ENCODE data around the gene CA10.

Gene CA10

DNA sequence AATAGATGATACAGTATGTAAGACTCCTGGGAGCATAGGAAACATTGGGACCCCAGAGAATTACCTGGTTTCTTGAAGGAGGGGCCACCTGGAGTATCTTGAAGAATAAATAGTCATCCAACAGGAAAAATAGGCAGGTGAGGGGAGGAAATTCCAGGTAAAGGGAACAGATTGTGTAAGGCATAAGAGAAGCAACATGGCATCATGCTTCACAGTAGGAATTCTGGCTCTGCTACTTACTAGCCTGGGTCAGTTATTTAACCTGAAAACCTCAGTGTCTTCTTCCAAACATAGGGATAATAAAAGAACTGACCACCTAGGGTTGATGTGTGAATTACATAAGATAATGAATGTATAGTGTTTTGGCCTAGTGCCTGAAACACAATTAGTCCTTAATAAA, 122.1 kb downstream of the CA10 start:
- no peak for FAIRE-seq
- no peak for DNase-seq (ENCODE audit: insufficient read length)
- TF ChIP-seq POLR2A (IDR thresholded peaks at IDR 0.05; ENCODE audit: low read depth, low read length) (no peak), POLR2AphosphoS5 (IDR thresholded peaks at IDR 0.05; ENCODE audit: low read depth, low read length) (no peak), TAF1 (IDR thresholded peaks at IDR 0.05; ENCODE audit: borderline replicate concordance, low read depth, low read length) (no peak)

DNA sequence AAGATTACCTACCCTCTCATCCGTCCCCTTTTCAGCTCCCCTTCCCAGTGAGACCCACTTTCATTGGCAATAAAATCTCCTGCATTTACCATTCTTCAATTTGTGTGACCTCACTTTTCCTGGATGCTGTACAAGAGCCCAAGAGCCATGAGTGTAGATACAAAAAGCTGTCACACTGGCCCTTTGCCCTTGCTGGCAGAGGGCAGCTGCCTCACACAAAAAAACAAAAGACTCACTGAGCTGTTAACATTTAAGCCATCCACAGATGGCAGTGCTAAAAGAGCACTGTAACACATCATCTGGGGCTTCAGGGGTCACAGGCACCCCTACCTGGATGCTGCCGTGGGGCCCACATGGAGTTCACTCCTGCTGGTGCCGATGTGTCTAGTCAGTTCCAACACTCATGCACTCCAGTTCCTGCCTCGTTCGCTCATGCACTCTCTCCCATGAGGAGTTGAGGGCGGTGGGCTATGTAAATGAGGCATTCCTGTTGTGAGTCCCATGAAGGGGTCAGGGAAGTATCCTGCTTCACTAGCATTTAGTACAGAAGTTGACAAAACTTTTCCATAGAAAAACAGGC, 123.1 kb downstream of the CA10 start:
- no peak for TF ChIP-seq POLR2A (IDR thresholded peaks at IDR 0.05; ENCODE audit: low read depth, low read length)
- TF ChIP-seq POLR2AphosphoS5 (IDR thresholded peaks at IDR 0.05; ENCODE audit: low read depth, low read length) = no peak
- no peak for TF ChIP-seq TAF1 (IDR thresholded peaks at IDR 0.05; ENCODE audit: borderline replicate concordance, low read depth, low read length)
- DNase-seq (ENCODE audit: insufficient read length) = no peak
- FAIRE-seq = no peak

DNA sequence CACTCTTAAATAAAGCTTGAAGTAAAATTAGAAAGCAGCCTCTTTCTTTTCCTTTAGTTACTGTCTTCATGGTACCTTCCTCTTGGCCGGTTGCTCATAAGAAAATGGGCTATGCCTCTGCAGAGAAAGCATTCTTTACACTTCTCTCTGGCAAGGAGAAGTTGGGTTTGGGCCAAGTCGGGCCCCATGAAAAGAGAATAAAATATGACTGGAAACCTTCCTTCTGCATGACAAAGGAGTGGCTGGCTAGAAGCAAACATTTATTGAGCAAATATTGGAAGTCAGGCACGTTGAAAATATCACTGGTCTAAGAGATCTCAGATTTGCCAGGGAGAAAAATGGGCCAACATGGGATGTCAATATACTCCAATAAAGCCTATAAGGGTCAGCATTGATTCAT, 126.1 kb downstream of the CA10 start:
- FAIRE-seq = no peak
- no peak for TF ChIP-seq POLR2A (IDR thresholded peaks at IDR 0.05; ENCODE audit: low read depth, low read length)
- TF ChIP-seq POLR2AphosphoS5 (IDR thresholded peaks at IDR 0.05; ENCODE audit: low read depth, low read length) = no peak
- TF ChIP-seq TAF1 (IDR thresholded peaks at IDR 0.05; ENCODE audit: borderline replicate concordance, low read depth, low read length) = no peak
- no peak for DNase-seq (ENCODE audit: insufficient read length)

DNA sequence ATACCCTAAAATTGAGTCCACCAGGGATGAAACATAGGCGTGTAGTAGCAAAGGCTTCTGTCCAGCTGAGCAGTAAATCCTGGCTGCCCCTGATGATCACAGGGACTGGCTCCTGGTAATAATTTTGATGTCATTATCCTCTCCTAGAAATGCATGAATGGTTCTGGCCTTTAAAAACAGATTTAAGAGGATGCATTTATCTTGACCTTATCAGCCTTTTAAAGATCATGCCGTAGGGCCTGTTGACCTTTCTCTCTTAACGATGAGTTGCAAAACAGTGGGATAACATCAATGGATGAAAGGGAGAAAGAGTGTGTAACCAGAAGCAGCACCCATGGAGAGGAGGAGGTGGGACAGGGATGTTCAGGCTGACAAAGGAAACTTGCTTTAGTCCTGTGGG, 128.5 kb downstream of the CA10 start:
- FAIRE-seq (no peak), DNase-seq (ENCODE audit: insufficient read length) (no peak)
- TF ChIP-seq POLR2AphosphoS5 (IDR thresholded peaks at IDR 0.05; ENCODE audit: low read depth, low read length) (no peak), TAF1 (IDR thresholded peaks at IDR 0.05; ENCODE audit: borderline replicate concordance, low read depth, low read length) (no peak), POLR2A (IDR thresholded peaks at IDR 0.05; ENCODE audit: low read depth, low read length) (no peak)

DNA sequence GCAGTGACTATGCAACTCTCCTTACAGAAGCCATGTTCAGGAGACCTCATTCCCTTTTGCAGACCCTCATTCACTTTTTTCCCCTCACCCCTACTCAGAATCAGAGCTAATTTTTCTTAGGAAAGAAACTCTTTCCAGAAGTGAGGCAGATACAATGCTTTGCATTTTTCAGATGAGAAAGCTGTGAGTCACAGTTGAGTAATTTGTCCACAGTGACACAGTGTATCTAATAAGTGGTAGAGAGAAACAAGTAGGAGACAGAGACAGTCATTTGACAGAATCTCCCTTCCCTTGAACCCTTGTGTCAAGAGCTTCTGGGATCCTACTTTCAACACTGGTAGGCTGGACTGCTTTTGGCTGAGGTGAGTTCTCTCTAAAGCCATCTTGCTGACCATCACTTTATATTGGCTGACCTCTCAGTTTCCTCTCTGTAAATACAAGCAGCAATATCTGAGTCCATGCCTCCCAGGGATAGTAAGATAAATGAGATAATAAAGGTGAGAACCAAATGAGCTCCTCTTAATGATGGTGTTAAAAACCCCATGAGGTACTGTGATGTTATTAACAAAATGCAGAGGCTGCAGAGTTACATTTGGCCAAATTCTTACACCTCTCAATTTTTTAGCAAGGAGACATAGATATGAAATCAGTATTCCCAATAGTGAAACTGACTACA, 130.8 kb downstream of the CA10 start:
- FAIRE-seq = no peak
- no peak for DNase-seq (ENCODE audit: insufficient read length)
- no peak for TF ChIP-seq POLR2AphosphoS5 (IDR thresholded peaks at IDR 0.05; ENCODE audit: low read depth, low read length)
- TF ChIP-seq POLR2A (IDR thresholded peaks at IDR 0.05; ENCODE audit: low read depth, low read length) = no peak
- no peak for TF ChIP-seq TAF1 (IDR thresholded peaks at IDR 0.05; ENCODE audit: borderline replicate concordance, low read depth, low read length)

DNA sequence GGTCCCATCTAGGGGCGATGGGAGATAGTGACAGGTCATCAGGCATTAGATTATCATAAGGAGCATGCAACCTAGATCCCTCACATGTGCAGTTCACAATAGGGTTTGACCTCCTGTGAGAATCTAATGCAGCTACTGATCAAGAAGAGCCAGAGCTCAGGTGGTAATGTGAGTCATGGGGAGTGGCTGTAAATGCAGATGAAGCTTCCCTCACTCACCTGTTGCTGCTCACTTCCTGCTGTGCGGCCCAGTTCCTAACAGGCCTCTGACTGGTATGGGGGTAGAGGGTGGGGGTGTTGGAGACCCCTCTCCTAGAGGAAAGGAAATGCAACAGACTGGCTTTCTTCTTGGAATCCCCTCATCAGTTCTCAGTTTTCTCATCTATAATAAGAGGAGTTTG, 131.4 kb downstream of the CA10 start:
- DNase-seq (ENCODE audit: insufficient read length) = no peak
- no peak for FAIRE-seq
- TF ChIP-seq POLR2A (IDR thresholded peaks at IDR 0.05; ENCODE audit: low read depth, low read length) = no peak

DNA sequence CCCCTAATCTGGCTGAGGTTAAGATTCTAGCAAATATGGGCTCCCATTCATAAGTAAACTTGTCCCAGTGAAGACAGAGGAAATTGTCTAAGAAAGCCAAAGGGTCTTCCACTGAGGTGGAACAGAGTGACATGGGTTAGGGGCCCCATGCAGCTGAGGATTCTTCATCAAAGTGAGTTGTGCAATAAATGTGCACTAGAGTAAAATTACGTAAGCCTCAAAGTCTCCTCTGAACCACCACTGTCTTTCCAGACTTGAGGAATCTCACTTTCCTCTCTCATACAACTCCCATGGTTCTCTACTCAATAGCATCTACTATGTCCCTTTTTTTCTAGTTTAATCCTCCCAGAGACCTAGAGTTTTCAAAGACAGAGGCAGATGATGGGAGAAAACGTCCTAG, 132.4 kb downstream of the CA10 start:
- no peak for DNase-seq (ENCODE audit: insufficient read length)
- no peak for FAIRE-seq
- no peak for TF ChIP-seq TAF1 (IDR thresholded peaks at IDR 0.05; ENCODE audit: borderline replicate concordance, low read depth, low read length)
- TF ChIP-seq POLR2AphosphoS5 (IDR thresholded peaks at IDR 0.05; ENCODE audit: low read depth, low read length) = no peak
- TF ChIP-seq POLR2A (IDR thresholded peaks at IDR 0.05; ENCODE audit: low read depth, low read length) = no peak

DNA sequence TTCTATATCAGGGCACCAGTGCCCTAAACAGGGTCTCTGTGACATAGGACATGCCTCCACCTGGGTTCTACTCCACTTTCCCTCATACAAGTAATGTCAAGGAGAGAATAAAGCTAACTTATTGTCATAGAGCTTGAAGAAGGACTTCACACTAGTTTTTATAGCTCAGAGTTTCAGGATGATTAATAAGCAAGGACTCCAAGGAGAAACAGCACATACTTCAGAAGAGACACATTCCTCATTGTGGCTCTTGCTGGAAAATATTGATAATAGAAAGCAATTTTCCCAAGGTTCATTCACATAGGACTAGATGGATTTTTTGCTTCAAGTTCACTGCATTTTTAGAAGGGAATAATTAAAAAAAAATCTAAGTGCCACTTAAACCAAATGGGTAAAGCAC, 133.3 kb downstream of the CA10 start:
- no peak for TF ChIP-seq POLR2A (IDR thresholded peaks at IDR 0.05; ENCODE audit: low read depth, low read length)
- FAIRE-seq (no peak), DNase-seq (ENCODE audit: insufficient read length) (no peak)

DNA sequence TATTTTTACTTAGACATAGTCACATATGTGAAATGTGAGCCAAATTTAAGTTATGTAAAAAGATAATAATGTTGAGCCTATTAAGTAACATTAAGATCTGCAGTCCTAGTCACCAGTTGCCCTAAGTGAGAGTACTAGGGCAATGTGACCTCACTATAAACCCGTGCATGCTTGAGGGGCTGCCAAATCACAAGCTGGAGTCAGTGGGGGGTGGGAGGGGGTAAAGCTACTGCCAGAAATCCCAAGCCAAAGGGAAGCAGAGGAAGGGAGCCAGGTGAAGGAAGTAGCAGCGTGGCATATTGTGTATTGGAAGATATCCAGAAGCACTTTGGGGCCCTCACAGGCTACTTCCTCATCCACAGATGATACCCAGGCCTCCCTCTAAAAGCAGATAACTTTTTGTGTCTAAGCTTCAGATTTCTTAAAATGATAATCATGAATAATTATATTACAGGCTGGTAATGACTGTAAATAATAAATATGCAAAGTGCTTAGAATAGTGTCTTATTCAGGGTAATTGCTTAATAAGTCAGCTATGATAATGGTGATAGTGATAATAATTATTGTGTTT, 134.1 kb downstream of the CA10 start:
- FAIRE-seq = no peak
- DNase-seq (ENCODE audit: insufficient read length) = no peak

DNA sequence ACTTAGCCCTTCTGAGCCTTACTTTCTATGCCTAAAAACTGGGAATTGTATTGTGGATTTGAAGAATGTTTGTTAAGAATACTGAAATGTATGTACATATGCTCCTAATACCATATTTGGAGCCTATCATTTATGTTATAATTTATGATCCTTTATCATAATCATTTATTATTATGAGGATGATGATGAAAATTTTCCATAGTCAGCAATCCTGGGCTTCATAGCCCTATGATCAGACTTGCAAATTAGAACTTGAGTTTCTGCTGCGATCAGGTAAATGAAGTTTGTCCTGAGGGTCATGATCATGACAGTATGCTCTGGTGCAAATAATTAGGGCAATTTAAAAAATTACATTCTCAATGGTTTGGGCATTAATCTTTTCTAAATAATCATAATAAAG, 147.4 kb downstream of the CA10 start:
- FAIRE-seq = no peak
- TF ChIP-seq POLR2AphosphoS5 (IDR thresholded peaks at IDR 0.05; ENCODE audit: low read depth, low read length) = no peak
- TF ChIP-seq POLR2A (IDR thresholded peaks at IDR 0.05; ENCODE audit: low read depth, low read length) = no peak
- TF ChIP-seq TAF1 (IDR thresholded peaks at IDR 0.05; ENCODE audit: borderline replicate concordance, low read depth, low read length) = no peak
- no peak for DNase-seq (ENCODE audit: insufficient read length)

More for the DNA sequence above, 134.1 kb downstream of the CA10 start:
- TF ChIP-seq POLR2A (IDR thresholded peaks at IDR 0.05; ENCODE audit: low read depth, low read length) (no peak), TAF1 (IDR thresholded peaks at IDR 0.05; ENCODE audit: borderline replicate concordance, low read depth, low read length) (no peak), POLR2AphosphoS5 (IDR thresholded peaks at IDR 0.05; ENCODE audit: low read depth, low read length) (no peak)

DNA sequence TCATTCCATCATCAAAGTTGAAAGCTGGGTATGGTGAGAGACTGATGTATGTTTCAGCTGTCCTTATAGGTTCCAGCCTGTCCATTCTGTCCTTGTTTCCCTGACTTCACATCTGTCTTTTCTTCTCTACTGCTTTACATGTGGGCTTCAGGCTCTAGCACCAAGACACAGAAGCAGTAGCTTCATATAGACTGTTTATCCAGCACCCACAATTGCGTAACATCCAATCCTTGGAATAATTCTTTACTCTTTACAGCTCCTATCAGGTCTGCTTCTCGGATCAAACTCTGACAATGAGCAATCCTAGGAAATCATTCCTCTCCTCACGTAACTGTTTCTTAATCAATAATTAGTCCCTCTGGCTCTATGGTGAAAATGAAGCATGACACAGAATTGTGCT, 158.9 kb downstream of the CA10 start:
- FAIRE-seq (no peak), DNase-seq (ENCODE audit: insufficient read length) (no peak)
- TF ChIP-seq POLR2A (IDR thresholded peaks at IDR 0.05; ENCODE audit: low read depth, low read length) = no peak
- TF ChIP-seq TAF1 (IDR thresholded peaks at IDR 0.05; ENCODE audit: borderline replicate concordance, low read depth, low read length) = no peak
- no peak for TF ChIP-seq POLR2AphosphoS5 (IDR thresholded peaks at IDR 0.05; ENCODE audit: low read depth, low read length)

DNA sequence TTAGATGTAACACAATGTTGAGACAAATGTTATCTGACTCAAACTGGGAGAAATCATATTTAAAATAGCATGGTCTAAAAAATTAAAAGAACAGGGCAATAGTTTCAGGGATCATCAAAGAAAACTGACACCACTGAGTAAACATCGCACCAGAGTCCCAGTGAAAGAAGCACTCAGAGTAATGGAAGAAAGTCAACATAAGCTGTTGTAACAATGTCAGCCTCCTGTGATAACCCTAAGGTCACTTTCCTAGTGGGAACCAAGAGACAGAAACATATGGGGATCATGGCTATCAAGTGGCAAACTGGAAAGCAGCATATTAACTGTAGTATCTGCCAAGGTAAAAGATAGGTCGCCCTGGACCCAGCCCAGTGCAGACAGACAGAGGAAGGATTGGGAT, 160.8 kb downstream of the CA10 start:
- TF ChIP-seq POLR2AphosphoS5 (IDR thresholded peaks at IDR 0.05; ENCODE audit: low read depth, low read length) (no peak), TAF1 (IDR thresholded peaks at IDR 0.05; ENCODE audit: borderline replicate concordance, low read depth, low read length) (no peak), POLR2A (IDR thresholded peaks at IDR 0.05; ENCODE audit: low read depth, low read length) (no peak)
- DNase-seq (ENCODE audit: insufficient read length) (no peak), FAIRE-seq (no peak)
